ENCODE data around the gene MYO18A. TPM values are rescaled to one million over a fixed set of nuclear protein-coding genes. Genes with fewer than 3 reads are reported as not detected.

Gene MYO18A
- total RNA-seq, 1 donor from 2014 or later: 11.6 TPM

GRCh38 chr17:29080323-29080722 lies 99.9 kb downstream of the MYO18A start:
- Histone ChIP-seq H3K4me2 (no peak overlapping the region), H3K4me3 (no peak overlapping the region), H3K79me2 (ENCODE audit: low read depth) (no peaks in the 10 kb centered on the region), H2AFZ (replicated peaks) (no peak overlapping the region), H3K36me3 (no peaks in the 10 kb centered on the region), H3K9ac (no peak overlapping the region), H3K4me1 (peaks cover 23% of the 10 kb centered on the region), H3K27me3 (no peaks in the 10 kb centered on the region), H3K9me3 (ENCODE audit: low read depth) (no peaks in the 10 kb centered on the region), H4K20me1 (ENCODE audit: low read depth) (no peaks in the 10 kb centered on the region), H3K27ac (no peak overlapping the region), H3F3A (ENCODE audit: low read depth) (peaks cover 9% of the 10 kb centered on the region)
- H3K27me3 Mint-ChIP-seq (ENCODE audit: insufficient read depth, low read depth): peaks cover 9% of the 10 kb centered on the region
- peaks cover 13% of the 10 kb centered on the region for H3K36me3 Mint-ChIP-seq
- H3K4me3 Mint-ChIP-seq: no peak overlapping the region
- no peaks in the 10 kb centered on the region for H3K9me3 Mint-ChIP-seq
- peaks cover 13% of the 10 kb centered on the region for H3K4me1 Mint-ChIP-seq
- DNase-seq (ENCODE audit: low spot score): no peak
- H3K27ac Mint-ChIP-seq: no peak overlapping the region
- TF ChIP-seq EZH2phosphoT487 (IDR thresholded peaks at IDR 0.05): no peak
- no peak for TF ChIP-seq CTCF (IDR thresholded peaks at IDR 0.05)
- TF ChIP-seq EZH2 (IDR thresholded peaks at IDR 0.05): no peak

GRCh38 chr17:29079887-29080286 lies 100.3 kb downstream of the MYO18A start:
- H3K4me2 ChIP-seq: no peak overlapping the region
- no peaks in the 10 kb centered on the region for H3K9me3 ChIP-seq (ENCODE audit: low read depth)
- peaks cover 9% of the 10 kb centered on the region for H3F3A ChIP-seq (ENCODE audit: low read depth)
- H3K27me3 ChIP-seq: no peaks in the 10 kb centered on the region
- no peak overlapping the region for H3K27ac ChIP-seq
- H3K4me1 ChIP-seq: peaks cover 19% of the 10 kb centered on the region
- no peak overlapping the region for H2AFZ ChIP-seq (replicated peaks)
- TF ChIP-seq CTCF (IDR thresholded peaks at IDR 0.05): no peak
- TF ChIP-seq EZH2 (IDR thresholded peaks at IDR 0.05): no peak
- no peak for TF ChIP-seq EZH2phosphoT487 (IDR thresholded peaks at IDR 0.05)
- Mint-ChIP-seq H3K36me3 (peaks cover 13% of the 10 kb centered on the region), H3K27ac (no peak overlapping the region), H3K9me3 (no peaks in the 10 kb centered on the region), H3K4me1 (peaks cover 10% of the 10 kb centered on the region), H3K27me3 (ENCODE audit: insufficient read depth, low read depth) (peaks cover 8% of the 10 kb centered on the region), H3K4me3 (no peak overlapping the region)
- H3K36me3 ChIP-seq: no peaks in the 10 kb centered on the region
- H3K9ac ChIP-seq: no peak overlapping the region
- no peaks in the 10 kb centered on the region for H4K20me1 ChIP-seq (ENCODE audit: low read depth)
- H3K4me3 ChIP-seq: no peak overlapping the region
- no peak for DNase-seq (ENCODE audit: low spot score)
- no peaks in the 10 kb centered on the region for H3K79me2 ChIP-seq (ENCODE audit: low read depth)

GRCh38 chr17:29079433-29079832 lies 100.8 kb downstream of the MYO18A start:
- Histone ChIP-seq H3K4me3 (no peak overlapping the region), H3K4me1 (peaks cover 14% of the 10 kb centered on the region), H4K20me1 (ENCODE audit: low read depth) (no peaks in the 10 kb centered on the region), H3K9ac (no peak overlapping the region), H3K27ac (no peak overlapping the region), H3K79me2 (ENCODE audit: low read depth) (no peaks in the 10 kb centered on the region), H2AFZ (replicated peaks) (no peak overlapping the region), H3K4me2 (no peak overlapping the region), H3F3A (ENCODE audit: low read depth) (peaks cover 7% of the 10 kb centered on the region), H3K27me3 (no peaks in the 10 kb centered on the region), H3K36me3 (no peaks in the 10 kb centered on the region), H3K9me3 (ENCODE audit: low read depth) (no peaks in the 10 kb centered on the region)
- TF ChIP-seq EZH2phosphoT487 (IDR thresholded peaks at IDR 0.05) (no peak), EZH2 (IDR thresholded peaks at IDR 0.05) (no peak), CTCF (IDR thresholded peaks at IDR 0.05) (no peak)
- peaks cover 6% of the 10 kb centered on the region for H3K4me1 Mint-ChIP-seq
- no peak for DNase-seq (ENCODE audit: low spot score)
- no peak overlapping the region for H3K4me3 Mint-ChIP-seq
- peaks cover 13% of the 10 kb centered on the region for H3K36me3 Mint-ChIP-seq
- no peaks in the 10 kb centered on the region for H3K9me3 Mint-ChIP-seq
- no peak overlapping the region for H3K27ac Mint-ChIP-seq
- peaks cover 7% of the 10 kb centered on the region for H3K27me3 Mint-ChIP-seq (ENCODE audit: insufficient read depth, low read depth)
